Esophagus squamous epithelium (tissue), 5 donors: ENCODE results near the gene GCFC2. TPM values are rescaled to one million over a fixed set of nuclear protein-coding genes. Genes with fewer than 3 reads are reported as not detected.

Source experiments
- DNase-seq: peaks from one replicate; lab custom pipeline; 2025; lab: John Stamatoyannopoulos, UW
- H3K27ac ChIP-seq, 4 donors: fragments of 200-600 bp; sonication (generic); one replicate each; pipeline ENCODE4 v1.5.1; 2016 to 2019; ENCODE audit warnings: mild to moderate bottlenecking in 1 of 4
- H3K27me3 ChIP-seq, 4 donors: fragments of 200-600 bp; sonication (generic); 1 replicate in 3 of 4; 2 replicates in 1 of 4; pipeline versions ENCODE4 v1.5.1 to v1.6.0; 2017 to 2021; ENCODE audit warnings: antibody characterized with exemption in 1 of 4
- H3K36me3 ChIP-seq, 3 donors: fragments of 200-600 bp; sonication (generic); one replicate each; pipeline ENCODE4 v1.5.1; 2016 to 2019
- H3K4me1 ChIP-seq, 3 donors: fragments of 200-600 bp; sonication (generic); one replicate each; pipeline ENCODE4 v1.5.1; 2017 to 2019
- H3K4me3 ChIP-seq, 4 donors: fragments of 200-600 bp; sonication (generic); 1 replicate in 3 of 4; 2 replicates in 1 of 4; pipeline ENCODE4 v1.5.1; 2016 to 2019; ENCODE audit warnings: mild to moderate bottlenecking in 2 of 4, moderate library complexity in 1 of 4
- H3K9me3 ChIP-seq, 3 donors: fragments of 200-600 bp; sonication (generic); one replicate each; pipeline ENCODE4 v1.5.1; 2016 to 2019
- CTCF ChIP-seq, 6 experiments: fragments of 450-650 bp in 4 of 6; fragments of 200-600 bp in 2 of 6; sonication (generic) in 2 of 6; IDR thresholded peaks; one replicate each; pipeline ENCODE4 v1.5.1; 2016 to 2019; ENCODE audit warnings: antibody characterized with exemption in 6 of 6, mild to moderate bottlenecking in 4 of 6, moderate library complexity in 4 of 6
- POLR2A ChIP-seq, 4 donors: fragments of 450-650 bp; IDR thresholded peaks; one replicate each; pipeline ENCODE4 v1.6.1; 2017; ENCODE audit warnings: antibody characterized with exemption in 4 of 4, mild to moderate bottlenecking in 4 of 4, moderate library complexity in 3 of 4
- WGBS, 2 donors: methylation state at CpG; one replicate each; pipeline ENCODE4 v1.1.5; 2018; 5-methylcytosine and 5-hydroxymethylcytosine counted together
- intact Hi-C: fragments of 100-400 bp; cut with DNase I; formaldehyde crosslinking; loops from one replicate; pipeline ENCODE4 v1.15.0; 2022
- total RNA-seq, 4 donors: library from RNA; depleted of rRNA; stranded (reverse); fragments of >200 nt; gene quantifications; one replicate each; pipeline ENCODE4 v1.1.0, GENCODE V29; 2016
- donor health status: DM: yes; HTN: yes; CAD: no.

GCFC2 gene
- total RNA-seq, 4 donors from 2014 or later, result 10.2 to 22.7 (median 14.5) TPM

- Histone ChIP-seq H3K9me3 (no peaks in the 10 kb centered on the region), H3K27me3 (no peaks in the 10 kb centered on the region), H3K4me1 (no peaks in the 10 kb centered on the region), H3K4me3 (no peak overlapping the region), H3K36me3 (peaks cover 0 to 76% (median 3%) of the 10 kb centered on the region in 3 donors), H3K27ac (no peak overlapping the region)
- TF ChIP-seq CTCF (IDR thresholded peaks at IDR 0.05) (no peak), POLR2A (IDR thresholded peaks at IDR 0.05) (no peak)
- DNase-seq, result no peak
- intact Hi-C loops, result no loop called here
- WGBS, 2 donors, result 86 to 89% methylated on average over 6 of the region's 6 CpGs
Observed at GRCh38 chr2:75666911-75667310, 43.8 kb downstream of the GCFC2 start.

GRCh38 chr2:75657798-75658197, 52.9 kb downstream of the GCFC2 start:
- Histone ChIP-seq H3K27ac (no peak overlapping the region), H3K9me3 (no peaks in the 10 kb centered on the region), H3K36me3 (peaks cover 5 to 98% (median 14%) of the 10 kb centered on the region in 3 donors), H3K4me1 (no peaks in the 10 kb centered on the region), H3K27me3 (no peaks in the 10 kb centered on the region), H3K4me3 (no peak overlapping the region)
- no peak for DNase-seq
- intact Hi-C loops, result no loop called here
- TF ChIP-seq CTCF (IDR thresholded peaks at IDR 0.05) (no peak), POLR2A (IDR thresholded peaks at IDR 0.05) (no peak)

- intact Hi-C loops, result no loop called here
- peaks cover 5 to 100% (median 20%) of the 10 kb centered on the region in 3 donors for H3K36me3 ChIP-seq
- H3K9me3 ChIP-seq, result no peaks in the 10 kb centered on the region
- no peaks in the 10 kb centered on the region for H3K4me1 ChIP-seq
- TF ChIP-seq CTCF (IDR thresholded peaks at IDR 0.05) (no peak), POLR2A (IDR thresholded peaks at IDR 0.05) (no peak)
- no peak overlapping the region for H3K27ac ChIP-seq
- WGBS, 2 donors, result 83 to 95% methylated on average over 1 of the region's 1 CpG
- H3K27me3 ChIP-seq, result no peaks in the 10 kb centered on the region
- no peak overlapping the region for H3K4me3 ChIP-seq
- DNase-seq, result no peak
Observed at GRCh38 chr2:75656563-75656962, 54.2 kb downstream of the GCFC2 start.

DNA sequence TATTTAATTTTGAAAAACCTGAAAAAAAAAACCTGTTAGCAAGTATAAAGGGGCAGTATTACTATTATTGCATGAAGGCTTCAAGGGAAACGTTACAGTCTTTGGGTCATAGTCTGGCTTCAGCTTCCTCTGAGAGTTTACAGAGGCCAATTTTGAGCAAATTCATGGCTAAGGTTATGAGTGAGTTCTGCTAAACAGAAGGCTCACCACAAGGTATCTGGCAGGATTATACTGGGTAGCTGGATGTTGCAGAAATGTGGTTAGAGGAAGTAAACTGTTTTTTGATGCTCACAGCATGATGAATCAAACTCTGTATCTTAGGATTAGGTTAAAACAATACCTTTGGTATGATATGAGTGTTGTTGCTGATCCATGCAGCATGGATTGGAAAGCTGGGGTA, 54.9 kb downstream of the GCFC2 start:
- TF ChIP-seq POLR2A (IDR thresholded peaks at IDR 0.05) (no peak), CTCF (IDR thresholded peaks at IDR 0.05) (no peak)
- Histone ChIP-seq H3K9me3 (no peaks in the 10 kb centered on the region), H3K4me3 (no peak overlapping the region), H3K4me1 (no peaks in the 10 kb centered on the region), H3K36me3 (peaks cover 5 to 100% (median 18%) of the 10 kb centered on the region in 3 donors), H3K27me3 (no peaks in the 10 kb centered on the region), H3K27ac (no peak overlapping the region)
- no peak for DNase-seq
- WGBS, 2 donors, result 93 to 100% methylated on average over 1 of the region's 1 CpG
- intact Hi-C loops, result no loop called here

DNA sequence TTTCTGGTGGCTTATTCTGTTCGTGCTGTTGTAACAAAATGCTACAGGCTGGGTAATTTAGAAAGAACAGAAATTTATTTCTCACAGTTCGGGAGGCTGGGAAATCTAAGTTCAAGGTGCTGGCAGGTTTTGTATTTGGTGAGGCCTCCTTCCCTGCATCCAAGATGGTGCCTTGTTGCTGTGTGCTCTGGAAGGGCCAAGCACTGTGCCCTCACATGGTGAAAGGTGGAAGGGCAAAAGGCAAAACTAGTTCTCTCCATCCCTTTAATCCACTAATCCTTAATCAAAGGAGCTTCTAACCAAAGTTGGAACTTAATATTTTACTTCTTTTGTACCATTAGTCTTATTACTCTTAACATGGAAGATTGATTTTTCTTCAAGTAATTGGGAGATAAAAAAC, 56.7 kb downstream of the GCFC2 start:
- DNase-seq, result no peak
- TF ChIP-seq CTCF (IDR thresholded peaks at IDR 0.05) (no peak), POLR2A (IDR thresholded peaks at IDR 0.05) (no peak)
- Histone ChIP-seq H3K36me3 (peaks cover 5 to 100% (median 18%) of the 10 kb centered on the region in 3 donors), H3K9me3 (no peaks in the 10 kb centered on the region), H3K27me3 (no peaks in the 10 kb centered on the region), H3K4me1 (peaks cover 0 to 6% (median 0%) of the 10 kb centered on the region in 3 donors), H3K4me3 (no peak overlapping the region), H3K27ac (no peak overlapping the region)
- 94 to 98% methylated on average over 2 of the region's 2 CpGs for WGBS, 2 donors
- intact Hi-C loops, result no loop called here
